H9 (cell line): Measurements from ENCODE around the gene ATRN. TPM values are rescaled to one million over a fixed set of nuclear protein-coding genes. Genes with fewer than 3 reads are reported as not detected.

Experiments used
- DNase-seq: peaks from one replicate; pipeline ENCODE4 v3.0.0-alpha.2; 2017
- H2AFZ ChIP-seq: one replicate; pipeline ENCODE4 v1.6.1; 2013; ENCODE audit warnings: mild to moderate bottlenecking, low read length, control low read depth, moderate library complexity
- H2AK5ac ChIP-seq: 2 replicates; pipeline ENCODE4 v1.6.1; 2013; ENCODE audit warnings: low read length, control low read depth, mixed read lengths; ENCODE audit not compliant: insufficient read length
- H2BK120ac ChIP-seq: one replicate; pipeline ENCODE4 v1.6.1; 2013; ENCODE audit warnings: low read depth, mild to moderate bottlenecking, low read length, control low read depth, inconsistent platforms; ENCODE audit not compliant: poor library complexity, severe bottlenecking
- H2BK12ac ChIP-seq: 2 replicates; pipeline ENCODE4 v1.6.1; 2013; ENCODE audit warnings: low read length, control low read depth, mixed read lengths, low read depth; ENCODE audit not compliant: insufficient read length
- H2BK15ac ChIP-seq: 2 replicates; pipeline ENCODE4 v1.6.1; 2013; ENCODE audit warnings: low read depth, low read length, control low read depth
- H2BK20ac ChIP-seq: one replicate; pipeline ENCODE4 v1.6.1; 2013; ENCODE audit warnings: low read depth, mild to moderate bottlenecking, low read length, control low read depth, inconsistent platforms; ENCODE audit not compliant: poor library complexity, severe bottlenecking
- H2BK5ac ChIP-seq: 2 replicates; pipeline ENCODE4 v1.6.1; 2013; ENCODE audit warnings: low read length, control low read depth, mixed read lengths; ENCODE audit not compliant: insufficient read length
- H3K14ac ChIP-seq: 2 replicates; pipeline ENCODE4 v1.6.1; 2013; ENCODE audit warnings: low read length, control low read depth; ENCODE audit not compliant: insufficient read depth
- H3K18ac ChIP-seq: 2 replicates; pipeline ENCODE4 v1.6.1; 2013; ENCODE audit warnings: low read depth, mild to moderate bottlenecking, mixed read lengths, low read length, control low read depth; ENCODE audit not compliant: insufficient read length
- H3K23ac ChIP-seq: 2 replicates; pipeline ENCODE4 v1.6.1; 2013; ENCODE audit warnings: low read length, control low read depth, mixed read lengths, low read depth; ENCODE audit not compliant: insufficient read length
- H3K23me2 ChIP-seq: 2 replicates; pipeline ENCODE4 v1.6.1; 2013; ENCODE audit warnings: low read depth, mild to moderate bottlenecking, mixed read lengths, low read length, control low read depth; ENCODE audit not compliant: insufficient read length, poor library complexity, severe bottlenecking
- H3K27ac ChIP-seq: 2 replicates; pipeline ENCODE4 v1.5.1; 2013; ENCODE audit warnings: low read length, control low read depth, mixed read lengths, low read depth; ENCODE audit not compliant: insufficient read length
- H3K27me3 ChIP-seq: 2 replicates; pipeline ENCODE4 v1.6.1; 2013; ENCODE audit warnings: low read length, control low read depth, inconsistent platforms; ENCODE audit not compliant: insufficient read depth
- H3K4ac ChIP-seq: 2 replicates; pipeline ENCODE4 v1.6.1; 2013; ENCODE audit warnings: low read depth, mild to moderate bottlenecking, control low read depth, inconsistent platforms, low read length, moderate library complexity
- H3K4me1 ChIP-seq: 2 replicates; pipeline ENCODE4 v1.6.1; 2013; ENCODE audit warnings: low read length, control low read depth, inconsistent platforms; ENCODE audit not compliant: insufficient read depth
- H3K4me2 ChIP-seq: 2 replicates; pipeline ENCODE4 v1.6.1; 2013; ENCODE audit warnings: low read length, control low read depth, mixed read lengths; ENCODE audit not compliant: insufficient read length, insufficient read depth
- H3K56ac ChIP-seq: 2 replicates; pipeline ENCODE4 v1.6.1; 2013; ENCODE audit warnings: low read depth, mild to moderate bottlenecking, mixed read lengths, low read length, control low read depth; ENCODE audit not compliant: insufficient read length
- H3K79me1 ChIP-seq: 2 replicates; pipeline ENCODE4 v1.6.1; 2013; ENCODE audit warnings: low read depth, mild to moderate bottlenecking, moderate library complexity, low read length, control low read depth, inconsistent platforms; ENCODE audit not compliant: insufficient read depth, poor library complexity, severe bottlenecking
- H3K79me2 ChIP-seq: 2 replicates; pipeline ENCODE4 v1.6.1; 2013; ENCODE audit warnings: low read length, control low read depth, inconsistent platforms; ENCODE audit not compliant: insufficient read depth
- H3K9ac ChIP-seq: 2 replicates; pipeline ENCODE4 v1.6.1; 2013; ENCODE audit warnings: low read length, control low read depth, mixed read lengths; ENCODE audit not compliant: insufficient read length; ENCODE audit errors: extremely low read depth
- H3K9me3 ChIP-seq: one replicate; pipeline ENCODE4 v1.6.1; 2013; ENCODE audit warnings: low read depth, low read length, inconsistent platforms; ENCODE audit not compliant: control insufficient read depth
- H3T11ph ChIP-seq: one replicate; pipeline ENCODE4 v1.6.1; 2013; ENCODE audit warnings: mild to moderate bottlenecking, low read length, control low read depth, inconsistent platforms
- H4K20me1 ChIP-seq: one replicate; pipeline ENCODE4 v1.6.1; 2013; ENCODE audit not compliant: control insufficient read depth, insufficient read length, insufficient read depth
- H4K5ac ChIP-seq: 2 replicates; pipeline ENCODE4 v1.6.1; 2013; ENCODE audit warnings: low read depth, mild to moderate bottlenecking, mixed read lengths, low read length, control low read depth; ENCODE audit not compliant: insufficient read length
- H4K8ac ChIP-seq: replicated peaks from 2 replicates; pipeline ENCODE4 v1.6.1; 2013; ENCODE audit warnings: low read length, control low read depth, mixed read lengths, low read depth; ENCODE audit not compliant: insufficient read length
- H4K91ac ChIP-seq: 2 replicates; pipeline ENCODE4 v1.6.1; 2013; ENCODE audit warnings: low read depth, mild to moderate bottlenecking, moderate library complexity, mixed read lengths, low read length, control low read depth; ENCODE audit not compliant: insufficient read length
- H3K27ac Mint-ChIP-seq, 3 experiments: 2 replicates in 2 of 3; 3 replicates in 1 of 3; pipeline ENCODE4 v1.8.0; 2020 to 2021; ENCODE audit warnings: mixed read lengths in 3 of 3, mild to moderate bottlenecking in 1 of 3, moderate library complexity in 1 of 3
- H3K27me3 Mint-ChIP-seq: 2 replicates; pipeline ENCODE4 v1.8.0; 2021; ENCODE audit warnings: low read depth, mild to moderate bottlenecking, moderate library complexity, mixed read lengths
- H3K36me3 Mint-ChIP-seq, 3 experiments: 2 replicates in 2 of 3; 3 replicates in 1 of 3; pipeline ENCODE4 v1.8.0; 2020 to 2021; ENCODE audit warnings: low read depth in 3 of 3, mixed read lengths in 3 of 3; ENCODE audit not compliant: insufficient read depth in 1 of 3
- H3K4me1 Mint-ChIP-seq, 2 experiments: 2 replicates each; pipeline ENCODE4 v1.8.0; 2020; ENCODE audit warnings: mixed read lengths in 2 of 2
- H3K4me3 Mint-ChIP-seq, 2 experiments: 2 replicates in 1 of 2; 3 replicates in 1 of 2; pipeline ENCODE4 v1.8.0; 2020 to 2021; ENCODE audit warnings: mild to moderate bottlenecking in 2 of 2, mixed read lengths in 2 of 2, moderate library complexity in 1 of 2
- H3K9me3 Mint-ChIP-seq, 2 experiments: 2 replicates in 1 of 2; 3 replicates in 1 of 2; pipeline ENCODE4 v1.8.0; 2020; ENCODE audit warnings: mild to moderate bottlenecking in 2 of 2, mixed read lengths in 2 of 2, moderate library complexity in 1 of 2
- CTCF ChIP-seq: fragments of 200-600 bp; sonication (generic); conservative IDR thresholded peaks from 3 replicates; pipeline ENCODE4 v1.8.0; 2021; ENCODE audit warnings: antibody characterized with exemption, mild to moderate bottlenecking
- WGBS: extraction: QIAGEN DNeasy Blood & Tissue Kit; methylation state at CpG from one replicate; pipeline ENCODE4 v1.1.7; 2013; ENCODE audit warnings: missing lambda C conversion rate, low lambda C conversion rate, mixed read lengths; ENCODE audit not compliant: insufficient read length; ENCODE audit errors: extremely low coverage; 5-methylcytosine and 5-hydroxymethylcytosine counted together
- total RNA-seq: library from RNA; stranded (reverse); gene quantifications from 2 replicates; pipeline ENCODE4 v1.2.1, GENCODE V29; 2021

ATRN gene
- total RNA-seq, 1 experiment from 2014 or later, result 23.1 TPM

GRCh38 chr20:3543901-3544507, 73.2 kb downstream of the ATRN start:
- no peak overlapping the region for H2AK5ac ChIP-seq
- Mint-ChIP-seq H3K27me3 (no peaks in the 10 kb centered on the region), H3K36me3 (peaks cover 0 to 7% (median 0%) of the 10 kb centered on the region in 3 experiments; a peak in 1 of 7 replicates), H3K27ac (no peak overlapping the region; a peak in 1 of 7 replicates), H3K9me3 (no peaks in the 10 kb centered on the region), H3K4me1 (no peaks in the 10 kb centered on the region), H3K4me3 (no peak overlapping the region)
- H3K9me3 ChIP-seq, result no peaks in the 10 kb centered on the region
- no peaks in the 10 kb centered on the region for H3K4me1 ChIP-seq
- no peak overlapping the region for H4K8ac ChIP-seq
- no peaks in the 10 kb centered on the region for H4K20me1 ChIP-seq
- DNase-seq, result no peak
- H3K27me3 ChIP-seq, result no peaks in the 10 kb centered on the region
- H3K27ac ChIP-seq, result no peak overlapping the region
- no peak overlapping the region for H2BK15ac ChIP-seq
- H3K4me2 ChIP-seq, result no peak overlapping the region
- no peaks in the 10 kb centered on the region for H3K79me1 ChIP-seq
- H2BK12ac ChIP-seq, result no peak overlapping the region
- no peak overlapping the region for H2BK20ac ChIP-seq
- TF ChIP-seq CTCF, result no peak
- no peak overlapping the region for H2AFZ ChIP-seq
- H3K23me2 ChIP-seq, result no peaks in the 10 kb centered on the region
- H2BK5ac ChIP-seq, result no peak overlapping the region
- H3K56ac ChIP-seq, result no peak overlapping the region
- H3K14ac ChIP-seq, result no peak overlapping the region
- no peak overlapping the region for H4K5ac ChIP-seq
- no peaks in the 10 kb centered on the region for H3K79me2 ChIP-seq
- no peak overlapping the region for H3T11ph ChIP-seq
- no peak overlapping the region for H3K9ac ChIP-seq
- no peak overlapping the region for H3K23ac ChIP-seq
- no peak overlapping the region for H4K91ac ChIP-seq
- WGBS, result no CpG with 5 or more reads among the region's 6 CpGs
- H3K18ac ChIP-seq, result no peak overlapping the region
- H2BK120ac ChIP-seq, result no peak overlapping the region
- H3K4ac ChIP-seq, result no peak overlapping the region
